H9 (cell line): Measurements from ENCODE around the gene UBE2D2. TPM values are rescaled to one million over a fixed set of nuclear protein-coding genes. Genes with fewer than 3 reads are reported as not detected.

ENCODE experiments used
- DNase-seq: peaks from one replicate; pipeline ENCODE4 v3.0.0-alpha.2; 2017
- H2AFZ ChIP-seq: one replicate; pipeline ENCODE4 v1.6.1; 2013; ENCODE audit warnings: mild to moderate bottlenecking, low read length, control low read depth, moderate library complexity
- H2AK5ac ChIP-seq: 2 replicates; pipeline ENCODE4 v1.6.1; 2013; ENCODE audit warnings: low read length, control low read depth, mixed read lengths; ENCODE audit not compliant: insufficient read length
- H2BK120ac ChIP-seq: one replicate; pipeline ENCODE4 v1.6.1; 2013; ENCODE audit warnings: low read depth, mild to moderate bottlenecking, low read length, control low read depth, inconsistent platforms; ENCODE audit not compliant: poor library complexity, severe bottlenecking
- H2BK12ac ChIP-seq: 2 replicates; pipeline ENCODE4 v1.6.1; 2013; ENCODE audit warnings: low read length, control low read depth, mixed read lengths, low read depth; ENCODE audit not compliant: insufficient read length
- H2BK15ac ChIP-seq: 2 replicates; pipeline ENCODE4 v1.6.1; 2013; ENCODE audit warnings: low read depth, low read length, control low read depth
- H2BK20ac ChIP-seq: one replicate; pipeline ENCODE4 v1.6.1; 2013; ENCODE audit warnings: low read depth, mild to moderate bottlenecking, low read length, control low read depth, inconsistent platforms; ENCODE audit not compliant: poor library complexity, severe bottlenecking
- H2BK5ac ChIP-seq: 2 replicates; pipeline ENCODE4 v1.6.1; 2013; ENCODE audit warnings: low read length, control low read depth, mixed read lengths; ENCODE audit not compliant: insufficient read length
- H3K14ac ChIP-seq: 2 replicates; pipeline ENCODE4 v1.6.1; 2013; ENCODE audit warnings: low read length, control low read depth; ENCODE audit not compliant: insufficient read depth
- H3K18ac ChIP-seq: 2 replicates; pipeline ENCODE4 v1.6.1; 2013; ENCODE audit warnings: low read depth, mild to moderate bottlenecking, mixed read lengths, low read length, control low read depth; ENCODE audit not compliant: insufficient read length
- H3K23ac ChIP-seq: 2 replicates; pipeline ENCODE4 v1.6.1; 2013; ENCODE audit warnings: low read length, control low read depth, mixed read lengths, low read depth; ENCODE audit not compliant: insufficient read length
- H3K23me2 ChIP-seq: 2 replicates; pipeline ENCODE4 v1.6.1; 2013; ENCODE audit warnings: low read depth, mild to moderate bottlenecking, mixed read lengths, low read length, control low read depth; ENCODE audit not compliant: insufficient read length, poor library complexity, severe bottlenecking
- H3K27ac ChIP-seq: 2 replicates; pipeline ENCODE4 v1.5.1; 2013; ENCODE audit warnings: low read length, control low read depth, mixed read lengths, low read depth; ENCODE audit not compliant: insufficient read length
- H3K27me3 ChIP-seq: 2 replicates; pipeline ENCODE4 v1.6.1; 2013; ENCODE audit warnings: low read length, control low read depth, inconsistent platforms; ENCODE audit not compliant: insufficient read depth
- H3K4ac ChIP-seq: 2 replicates; pipeline ENCODE4 v1.6.1; 2013; ENCODE audit warnings: low read depth, mild to moderate bottlenecking, control low read depth, inconsistent platforms, low read length, moderate library complexity
- H3K4me1 ChIP-seq: 2 replicates; pipeline ENCODE4 v1.6.1; 2013; ENCODE audit warnings: low read length, control low read depth, inconsistent platforms; ENCODE audit not compliant: insufficient read depth
- H3K4me2 ChIP-seq: 2 replicates; pipeline ENCODE4 v1.6.1; 2013; ENCODE audit warnings: low read length, control low read depth, mixed read lengths; ENCODE audit not compliant: insufficient read length, insufficient read depth
- H3K56ac ChIP-seq: 2 replicates; pipeline ENCODE4 v1.6.1; 2013; ENCODE audit warnings: low read depth, mild to moderate bottlenecking, mixed read lengths, low read length, control low read depth; ENCODE audit not compliant: insufficient read length
- H3K79me1 ChIP-seq: 2 replicates; pipeline ENCODE4 v1.6.1; 2013; ENCODE audit warnings: low read depth, mild to moderate bottlenecking, moderate library complexity, low read length, control low read depth, inconsistent platforms; ENCODE audit not compliant: insufficient read depth, poor library complexity, severe bottlenecking
- H3K79me2 ChIP-seq: 2 replicates; pipeline ENCODE4 v1.6.1; 2013; ENCODE audit warnings: low read length, control low read depth, inconsistent platforms; ENCODE audit not compliant: insufficient read depth
- H3K9ac ChIP-seq: 2 replicates; pipeline ENCODE4 v1.6.1; 2013; ENCODE audit warnings: low read length, control low read depth, mixed read lengths; ENCODE audit not compliant: insufficient read length; ENCODE audit errors: extremely low read depth
- H3K9me3 ChIP-seq: one replicate; pipeline ENCODE4 v1.6.1; 2013; ENCODE audit warnings: low read depth, low read length, inconsistent platforms; ENCODE audit not compliant: control insufficient read depth
- H3T11ph ChIP-seq: one replicate; pipeline ENCODE4 v1.6.1; 2013; ENCODE audit warnings: mild to moderate bottlenecking, low read length, control low read depth, inconsistent platforms
- H4K20me1 ChIP-seq: one replicate; pipeline ENCODE4 v1.6.1; 2013; ENCODE audit not compliant: control insufficient read depth, insufficient read length, insufficient read depth
- H4K5ac ChIP-seq: 2 replicates; pipeline ENCODE4 v1.6.1; 2013; ENCODE audit warnings: low read depth, mild to moderate bottlenecking, mixed read lengths, low read length, control low read depth; ENCODE audit not compliant: insufficient read length
- H4K8ac ChIP-seq: replicated peaks from 2 replicates; pipeline ENCODE4 v1.6.1; 2013; ENCODE audit warnings: low read length, control low read depth, mixed read lengths, low read depth; ENCODE audit not compliant: insufficient read length
- H4K91ac ChIP-seq: 2 replicates; pipeline ENCODE4 v1.6.1; 2013; ENCODE audit warnings: low read depth, mild to moderate bottlenecking, moderate library complexity, mixed read lengths, low read length, control low read depth; ENCODE audit not compliant: insufficient read length
- H3K27ac Mint-ChIP-seq, 3 experiments: 2 replicates in 2 of 3; 3 replicates in 1 of 3; pipeline ENCODE4 v1.8.0; 2020 to 2021; ENCODE audit warnings: mixed read lengths in 3 of 3, mild to moderate bottlenecking in 1 of 3, moderate library complexity in 1 of 3
- H3K27me3 Mint-ChIP-seq: 2 replicates; pipeline ENCODE4 v1.8.0; 2021; ENCODE audit warnings: low read depth, mild to moderate bottlenecking, moderate library complexity, mixed read lengths
- H3K36me3 Mint-ChIP-seq, 3 experiments: 2 replicates in 2 of 3; 3 replicates in 1 of 3; pipeline ENCODE4 v1.8.0; 2020 to 2021; ENCODE audit warnings: low read depth in 3 of 3, mixed read lengths in 3 of 3; ENCODE audit not compliant: insufficient read depth in 1 of 3
- H3K4me1 Mint-ChIP-seq, 2 experiments: 2 replicates each; pipeline ENCODE4 v1.8.0; 2020; ENCODE audit warnings: mixed read lengths in 2 of 2
- H3K4me3 Mint-ChIP-seq, 2 experiments: 2 replicates in 1 of 2; 3 replicates in 1 of 2; pipeline ENCODE4 v1.8.0; 2020 to 2021; ENCODE audit warnings: mild to moderate bottlenecking in 2 of 2, mixed read lengths in 2 of 2, moderate library complexity in 1 of 2
- H3K9me3 Mint-ChIP-seq, 2 experiments: 2 replicates in 1 of 2; 3 replicates in 1 of 2; pipeline ENCODE4 v1.8.0; 2020; ENCODE audit warnings: mild to moderate bottlenecking in 2 of 2, mixed read lengths in 2 of 2, moderate library complexity in 1 of 2
- CTCF ChIP-seq: fragments of 200-600 bp; sonication (generic); conservative IDR thresholded peaks from 3 replicates; pipeline ENCODE4 v1.8.0; 2021; ENCODE audit warnings: antibody characterized with exemption, mild to moderate bottlenecking
- WGBS: extraction: QIAGEN DNeasy Blood & Tissue Kit; methylation state at CpG from one replicate; pipeline ENCODE4 v1.1.7; 2013; ENCODE audit warnings: missing lambda C conversion rate, low lambda C conversion rate, mixed read lengths; ENCODE audit not compliant: insufficient read length; ENCODE audit errors: extremely low coverage; 5-methylcytosine and 5-hydroxymethylcytosine counted together
- total RNA-seq: library from RNA; stranded (reverse); gene quantifications from 2 replicates; pipeline ENCODE4 v1.2.1, GENCODE V29; 2021

Gene UBE2D2
- total RNA-seq, 1 experiment from 2014 or later = 236 TPM

GRCh38 chr5:139648205-139649081, 87.3 kb downstream of the UBE2D2 start, which contains the start of gene CXXC5:
Gene CXXC5, plus strand, starts transcription at chr5:139648349. Its CDS starts 32,175 bp downstream, at chr5:139680524.
- Histone ChIP-seq H2AFZ (no peak within 1 kb of the TSS), H3K56ac (no peak within 1 kb of the TSS), H3K4ac (no peak within 1 kb of the TSS), H3K79me2 (peaks cover 15% of the 10 kb centered on the region; the same call in 1 of the 2 replicates), H3K27ac (no peak within 1 kb of the TSS), H2BK120ac (no peak within 1 kb of the TSS), H2BK12ac (no peak within 1 kb of the TSS), H4K20me1 (no peaks in the 10 kb centered on the region), H3K79me1 (peaks cover 1% of the 10 kb centered on the region), H2BK15ac (no peak within 1 kb of the TSS), H2AK5ac (no peak within 1 kb of the TSS), H3K18ac (no peak within 1 kb of the TSS), H4K8ac (no peak within 1 kb of the TSS), H3K4me1 (peaks cover 18% of the 10 kb centered on the region; the same call in 1 of the 2 replicates), H3K27me3 (peaks cover 14% of the 10 kb centered on the region; the same call in 1 of the 2 replicates), H4K91ac (no peak within 1 kb of the TSS), H2BK20ac (no peak within 1 kb of the TSS), H3T11ph (no peak within 1 kb of the TSS), H2BK5ac (no peak within 1 kb of the TSS), H3K23ac (no peak within 1 kb of the TSS), H3K9ac (peak within 1 kb of the TSS; percentile 34), H3K9me3 (no peaks in the 10 kb centered on the region), H3K4me2 (peak within 1 kb of the TSS; percentile 81), H4K5ac (no peak within 1 kb of the TSS), H3K23me2 (peaks cover 25% of the 10 kb centered on the region), H3K14ac (peak within 1 kb of the TSS; percentile 25; the same call in 1 of the 2 replicates)
- Mint-ChIP-seq H3K27me3 (peaks cover 42% of the 10 kb centered on the region), H3K4me1 (peaks cover 43 to 50% of the 10 kb centered on the region in 2 experiments), H3K27ac (peak within 1 kb of the TSS in 1 of 3 experiments; percentile 45; a peak in 2 of 7 replicates), H3K9me3 (peaks cover 0 to 4% of the 10 kb centered on the region in 2 experiments; a peak in 2 of 5 replicates), H3K36me3 (peaks cover 0 to 17% (median 0%) of the 10 kb centered on the region in 3 experiments; a peak in 3 of 7 replicates), H3K4me3 (peak within 1 kb of the TSS; percentile 97 to 99)
- peak; percentile 85 for DNase-seq
- no CpG with 5 or more reads among the region's 106 CpGs for WGBS
- no peak for TF ChIP-seq CTCF
